GM19372 (cell line): ENCODE measurements around the gene APBB1IP.
A peak's percentile ranks its signal among the peaks of the same experiment; 100 is the strongest.
"Not testable (repeated sequence)": the region's sequence is repeated elsewhere in the genome, so short reads cannot be mapped to it uniquely, and the experiment has no call there.

Source experiments
- ATAC-seq: cut with Tn5 transposase; IDR thresholded peaks from one replicate; pipeline ENCODE4 v1.9.1; 2021; ENCODE audit warnings: mild to moderate bottlenecking, low read depth, moderate library complexity; ENCODE audit not compliant: unreplicated experiment

APBB1IP gene

GRCh38 chr10:26475386-26475785 is 37.2 kb downstream of the APBB1IP start:
- no peak for ATAC-seq

- no peak for ATAC-seq
Observed at GRCh38 chr10:26477501-26477900, 39.4 kb downstream of the APBB1IP start.

- ATAC-seq = no peak
Observed at GRCh38 chr10:26478061-26478460, 39.9 kb downstream of the APBB1IP start.

GRCh38 chr10:26479766-26480492 is 41.8 kb downstream of the APBB1IP start:
- no peak for ATAC-seq

- ATAC-seq = no peak
Observed at GRCh38 chr10:26481315-26481692, 43.2 kb downstream of the APBB1IP start.

- ATAC-seq = peak; percentile 50
Observed at GRCh38 chr10:26481914-26482550, 43.9 kb downstream of the APBB1IP start.

GRCh38 chr10:26483554-26483953 is 45.4 kb downstream of the APBB1IP start:
- ATAC-seq = no peak

GRCh38 chr10:26485150-26485941 is 47.2 kb downstream of the APBB1IP start:
- ATAC-seq = no peak

- no peak for ATAC-seq
Observed at GRCh38 chr10:26486304-26486703, 48.2 kb downstream of the APBB1IP start.

GRCh38 chr10:26486990-26487850 is 49.1 kb downstream of the APBB1IP start:
- peak; percentile 82 for ATAC-seq

GRCh38 chr10:26488344-26488743 is 50.2 kb downstream of the APBB1IP start:
- ATAC-seq = no peak

GRCh38 chr10:26489081-26489480 is 50.9 kb downstream of the APBB1IP start:
- no peak for ATAC-seq

- not testable (repeated sequence) for ATAC-seq
Observed at GRCh38 chr10:26490367-26490766, 52.2 kb downstream of the APBB1IP start.

- ATAC-seq = no peak
Observed at GRCh38 chr10:26491276-26491675, 53.1 kb downstream of the APBB1IP start.

- ATAC-seq = no peak
Observed at GRCh38 chr10:26491934-26492333, 53.8 kb downstream of the APBB1IP start.

GRCh38 chr10:26492725-26493124 is 54.6 kb downstream of the APBB1IP start:
- not testable (repeated sequence) for ATAC-seq

GRCh38 chr10:26494018-26494417 is 55.9 kb downstream of the APBB1IP start:
- ATAC-seq = no peak

GRCh38 chr10:26499426-26499825 is 61.3 kb downstream of the APBB1IP start:
- no peak for ATAC-seq

- no peak for ATAC-seq
Observed at GRCh38 chr10:26502986-26503385, 64.8 kb downstream of the APBB1IP start.

GRCh38 chr10:26503911-26504310 is 65.8 kb downstream of the APBB1IP start:
- ATAC-seq = no peak
